SK-N-SH (cell line): ENCODE measurements around the gene PCNX2. TPM values are rescaled to one million over a fixed set of nuclear protein-coding genes. Genes with fewer than 3 reads are reported as not detected.

ENCODE experiments used
- CTCF ChIA-PET: fragments of 300-600, 350-600 bp; formaldehyde crosslinking; extraction: SDS; loops from one replicate; lab custom pipeline; 2021; lab: Yijun Ruan, JAX
- POLR2A ChIA-PET: fragments of 350-600 bp; sonication (Branson Sonifier 250); formaldehyde crosslinking; extraction: SDS; loops from one replicate; lab custom pipeline; 2020; ENCODE audit warnings: antibody characterized with exemption, inconsistent platforms; lab: Yijun Ruan, JAX
- DNase-seq: peaks from one replicate; pipeline ENCODE4 v3.0.0; 2012
- H2AFZ ChIP-seq: fragments of 200-600 bp; sonication (generic); 2 replicates; pipeline ENCODE4 v1.8.1; 2016; ENCODE audit warnings: antibody characterized with exemption, mild to moderate bottlenecking, low read depth
- H3F3A ChIP-seq: fragments of 200-600 bp; sonication (generic); replicated peaks from 2 replicates; pipeline ENCODE3; 2016; ENCODE audit warnings: antibody characterized with exemption, mild to moderate bottlenecking; ENCODE audit not compliant: insufficient read depth
- H3K27ac ChIP-seq, 2 experiments: fragments of 200-500 bp in 1 of 2; fragments of 200-600 bp in 1 of 2; sonication (Bioruptor generic) in 1 of 2; sonication (generic), shearing (Covaris generic) in 1 of 2; 2 replicates each; pipeline versions ENCODE4 v1.5.1 to v1.6.1; 2014 to 2016; ENCODE audit warnings: low read depth in 2 of 2, inconsistent platforms in 1 of 2, low read length in 1 of 2, mild to moderate bottlenecking in 1 of 2, mixed read lengths in 1 of 2
- H3K27me3 ChIP-seq: fragments of 200-600 bp; sonication (generic), shearing (Covaris generic); 2 replicates; pipeline ENCODE4 v1.6.1; 2016; ENCODE audit warnings: mixed run types; ENCODE audit not compliant: insufficient read depth
- H3K36me3 ChIP-seq, 2 experiments: fragments of 200-500 bp in 1 of 2; fragments of 200-600 bp in 1 of 2; sonication (Bioruptor generic) in 1 of 2; sonication (generic) in 1 of 2; replicated peaks in 1 of 2; 2 replicates each; pipeline versions ENCODE3 to v1.5.1; 2014 to 2016; ENCODE audit warnings: low read length in 1 of 2, mild to moderate bottlenecking in 1 of 2; ENCODE audit not compliant: insufficient read depth in 2 of 2, control insufficient read depth in 1 of 2
- H3K4me1 ChIP-seq, 2 experiments: fragments of 200-500 bp in 1 of 2; fragments of 200-600 bp in 1 of 2; sonication (Bioruptor generic) in 1 of 2; sonication (generic), shearing (Covaris generic) in 1 of 2; 2 replicates each; pipeline versions ENCODE4 v1.5.1 to v1.6.1; 2014 to 2016; ENCODE audit warnings: low read depth in 1 of 2, low read length in 1 of 2, mixed run types in 1 of 2; ENCODE audit not compliant: insufficient read depth in 2 of 2, control insufficient read depth in 1 of 2
- H3K4me2 ChIP-seq: fragments of 200-600 bp; sonication (generic), shearing (Covaris generic); 2 replicates; pipeline ENCODE4 v1.6.1; 2017; ENCODE audit warnings: mixed run types
- H3K4me3 ChIP-seq, 2 experiments: fragments of 200-500 bp in 1 of 2; fragments of 200-600 bp in 1 of 2; sonication (Bioruptor generic) in 1 of 2; sonication (generic), shearing (Covaris generic) in 1 of 2; 2 replicates each; pipeline versions ENCODE4 v1.5.1 to v1.8.1; 2014 to 2016; ENCODE audit warnings: low read depth in 2 of 2, inconsistent platforms in 1 of 2, low read length in 1 of 2, mild to moderate bottlenecking in 1 of 2, mixed read lengths in 1 of 2, moderate library complexity in 1 of 2
- H3K79me2 ChIP-seq: fragments of 200-600 bp; sonication (generic); 2 replicates; pipeline ENCODE4 v1.8.1; 2017; ENCODE audit warnings: mild to moderate bottlenecking; ENCODE audit not compliant: insufficient read depth
- H3K9ac ChIP-seq: fragments of 200-600 bp; sonication (generic); 2 replicates; pipeline ENCODE4 v1.6.1; 2017; ENCODE audit warnings: mixed run types
- H3K9me2 ChIP-seq: fragments of 200-600 bp; sonication (generic); 2 replicates; pipeline ENCODE4 v1.6.1; 2017; ENCODE audit warnings: mixed run types
- H3K9me3 ChIP-seq: fragments of 200-600 bp; sonication (generic); 2 replicates; pipeline ENCODE4 v1.6.1; 2017; ENCODE audit warnings: mixed run types, mild to moderate bottlenecking, moderate library complexity
- H4K20me1 ChIP-seq: fragments of 200-600 bp; sonication (generic); 2 replicates; pipeline ENCODE4 v1.6.1; 2017; ENCODE audit warnings: mild to moderate bottlenecking, mixed run types; ENCODE audit not compliant: insufficient read depth
- CHD2 ChIP-seq: fragments of 150-350 bp; IDR thresholded peaks from 2 replicates; pipeline ENCODE4 v1.6.1; 2018; ENCODE audit warnings: low read length; ENCODE audit not compliant: partially characterized antibody
- ELF1 ChIP-seq: IDR thresholded peaks from 2 replicates; pipeline ENCODE4 v1.4.0; 2012
- EZH2phosphoT487 ChIP-seq: fragments of 200-600 bp; sonication (generic); IDR thresholded peaks from 2 replicates; pipeline ENCODE4 v1.6.1; 2017; ENCODE audit warnings: low read depth, mixed run types, mild to moderate bottlenecking, antibody characterized with exemption, moderate library complexity, borderline replicate concordance
- FOSL2 ChIP-seq: IDR thresholded peaks from 2 replicates; pipeline ENCODE4 v1.4.0; 2012; ENCODE audit warnings: low read depth, mild to moderate bottlenecking, moderate library complexity, borderline replicate concordance
- FOXJ3 ChIP-seq: sonication (generic); formaldehyde crosslinking; IDR thresholded peaks from 2 replicates; pipeline ENCODE4 v1.5.1; 2020; ENCODE audit warnings: mild to moderate bottlenecking, missing genetic modification reagents
- FOXM1 ChIP-seq: IDR thresholded peaks from 2 replicates; pipeline ENCODE4 v1.4.0; 2012; ENCODE audit warnings: low read depth, mild to moderate bottlenecking
- GABPA ChIP-seq: IDR thresholded peaks from 2 replicates; pipeline ENCODE4 v1.4.0; 2012; ENCODE audit warnings: low read depth, mild to moderate bottlenecking
- GATA2 ChIP-seq: sonication (generic); formaldehyde crosslinking; IDR thresholded peaks from 2 replicates; pipeline ENCODE4 v1.5.0; 2020; ENCODE audit warnings: mild to moderate bottlenecking, missing genetic modification reagents
- IRF3 ChIP-seq: fragments of 150-350 bp; IDR thresholded peaks from 2 replicates; pipeline ENCODE4 v1.6.1; 2016; ENCODE audit warnings: mild to moderate bottlenecking, low read depth, low read length
- MEF2A ChIP-seq: IDR thresholded peaks from 2 replicates; pipeline ENCODE4 v1.4.0; 2012; ENCODE audit warnings: low read depth, borderline replicate concordance
- MXI1 ChIP-seq: IDR thresholded peaks from 2 replicates; pipeline ENCODE4 v1.6.1; 2012; ENCODE audit warnings: mild to moderate bottlenecking, low read depth, low read length, improper control_type of control experiment
- NRF1 ChIP-seq: IDR thresholded peaks from 2 replicates; pipeline ENCODE4 v1.6.1; 2012; ENCODE audit warnings: low read depth, mild to moderate bottlenecking, low read length
- RAD21 ChIP-seq: IDR thresholded peaks from 2 replicates; pipeline ENCODE4 v1.6.1; 2012; ENCODE audit warnings: mild to moderate bottlenecking, low read length
- REST ChIP-seq: IDR thresholded peaks from 2 replicates; pipeline ENCODE4 v1.6.1; 2012; ENCODE audit warnings: mild to moderate bottlenecking, low read depth, low read length, moderate library complexity
- SMC3 ChIP-seq: IDR thresholded peaks from 2 replicates; pipeline ENCODE4 v1.6.1; 2012; ENCODE audit warnings: low read depth, low read length, improper control_type of control experiment
- TAF1 ChIP-seq: IDR thresholded peaks from 2 replicates; pipeline ENCODE4 v1.6.1; 2012; ENCODE audit warnings: low read depth, mild to moderate bottlenecking, low read length, moderate library complexity, borderline replicate concordance
- TCF12 ChIP-seq: IDR thresholded peaks from 2 replicates; pipeline ENCODE4 v1.4.0; 2012
- USF1 ChIP-seq: IDR thresholded peaks from 2 replicates; pipeline ENCODE4 v1.4.0; 2012; ENCODE audit warnings: low read depth, borderline replicate concordance
- YY1 ChIP-seq: IDR thresholded peaks from 2 replicates; pipeline ENCODE4 v1.4.0; 2012; ENCODE audit warnings: low read depth, mild to moderate bottlenecking
- WGBS: methylation state at CpG from one replicate; pipeline ENCODE4 v1.1.6; 2017; ENCODE audit warnings: low lambda C conversion rate; 5-methylcytosine and 5-hydroxymethylcytosine counted together
- polyA plus RNA-seq, 3 experiments: library from polyadenylated mRNA; depleted of rRNA; stranded (reverse); fragments of >200 nt; gene quantifications; 2 replicates each; pipeline ENCODE4 v1.2.3, GENCODE V29; 2012

PCNX2 gene
- polyA plus RNA-seq, 1 of the 3 experiments (the other 2 are of a cell fraction), result 10.6 TPM

GRCh38 chr1:232973652-232974611, 321.6 kb downstream of the PCNX2 start:
- WGBS, result 88% methylated on average over 2 of the region's 2 CpGs
- no peaks in the 10 kb centered on the region for H3F3A ChIP-seq
- H3K9ac ChIP-seq, result no peak overlapping the region
- H3K9me3 ChIP-seq, result peaks cover 11% of the 10 kb centered on the region
- H3K27me3 ChIP-seq, result no peaks in the 10 kb centered on the region
- TF ChIP-seq TAF1 (no peak), USF1 (no peak), FOSL2 (no peak), FOXM1 (no peak), ELF1 (no peak), TCF12 (no peak), NRF1 (no peak), GABPA (no peak), FOXJ3 (CRISPR knock-in tag) (no peak), YY1 (no peak), SMC3 (no peak), MXI1 (no peak), IRF3 (no peak), RAD21 (no peak)
- peaks cover 49 to 81% of the 10 kb centered on the region in 2 experiments for H3K36me3 ChIP-seq
- H3K4me3 ChIP-seq, result no peak overlapping the region
- peaks cover 0 to 20% of the 10 kb centered on the region in 2 experiments; a peak in 2 of 4 replicates for H3K4me1 ChIP-seq
- H3K4me2 ChIP-seq, result no peak overlapping the region
- no peak overlapping the region for H2AFZ ChIP-seq
- ChIA-PET CTCF (interaction anchor here (1.5 kb wide), 1 partner anchor 9 kb away, joined by 3 read pairs; no protein-coding TSS in a partner anchor), POLR2A (no interaction called here)
- no peaks in the 10 kb centered on the region for H3K79me2 ChIP-seq
- H4K20me1 ChIP-seq, result no peaks in the 10 kb centered on the region
- H3K9me2 ChIP-seq, result no peaks in the 10 kb centered on the region
- no peak overlapping the region for H3K27ac ChIP-seq
- no peak for DNase-seq

- H2AFZ ChIP-seq, result no peak overlapping the region
- WGBS, result 91% methylated on average over 4 of the region's 4 CpGs
- no peak overlapping the region for H3K4me3 ChIP-seq
- TF ChIP-seq RAD21, result no peak
- TF ChIP-seq GATA2 (CRISPR knock-in tag), result no peak
- no peak for TF ChIP-seq ELF1
- TF ChIP-seq FOXJ3 (CRISPR knock-in tag), result no peak
- TF ChIP-seq NRF1, result no peak
- no peak for TF ChIP-seq MEF2A
- no peak for TF ChIP-seq REST
- TF ChIP-seq IRF3, result no peak
- TF ChIP-seq CHD2, result no peak
- TF ChIP-seq EZH2phosphoT487, result no peak
- no peak for TF ChIP-seq TCF12
Observed at GRCh38 chr1:232970508-232970907, 325.0 kb downstream of the PCNX2 start.

More at GRCh38 chr1:232970508-232970907, 325.0 kb downstream of the PCNX2 start:
- Histone ChIP-seq H3K36me3 (peaks cover 42 to 91% of the 10 kb centered on the region in 2 experiments), H3K27ac (no peak overlapping the region), H3K4me1 (peaks cover 0 to 3% of the 10 kb centered on the region in 2 experiments; a peak in 1 of 4 replicates), H3K9me2 (no peaks in the 10 kb centered on the region), H3K79me2 (no peaks in the 10 kb centered on the region), H4K20me1 (no peaks in the 10 kb centered on the region), H3F3A (peaks cover 3% of the 10 kb centered on the region), H3K9me3 (peaks cover 11% of the 10 kb centered on the region), H3K9ac (no peak overlapping the region), H3K27me3 (no peaks in the 10 kb centered on the region), H3K4me2 (no peak overlapping the region)
- DNase-seq, result no peak
- ChIA-PET CTCF (interaction anchor here (1.1 to 1.4 kb wide), 3 partner anchors 8 to 18 kb away, joined by 3 to 6 read pairs (median 5); no protein-coding TSS in a partner anchor), POLR2A (no interaction called here)
